Right kidney (tissue), 1 donor: ENCODE measurements around the gene NR1D2.
"Not testable (repeated sequence)": the region's sequence is repeated elsewhere in the genome, so short reads cannot be mapped to it uniquely, and the experiment has no call there.

Experiments used
- DNase-seq: peaks from one replicate; pipeline ENCODE4 v3.0.0-alpha.2; 2016

NR1D2 gene

DNA sequence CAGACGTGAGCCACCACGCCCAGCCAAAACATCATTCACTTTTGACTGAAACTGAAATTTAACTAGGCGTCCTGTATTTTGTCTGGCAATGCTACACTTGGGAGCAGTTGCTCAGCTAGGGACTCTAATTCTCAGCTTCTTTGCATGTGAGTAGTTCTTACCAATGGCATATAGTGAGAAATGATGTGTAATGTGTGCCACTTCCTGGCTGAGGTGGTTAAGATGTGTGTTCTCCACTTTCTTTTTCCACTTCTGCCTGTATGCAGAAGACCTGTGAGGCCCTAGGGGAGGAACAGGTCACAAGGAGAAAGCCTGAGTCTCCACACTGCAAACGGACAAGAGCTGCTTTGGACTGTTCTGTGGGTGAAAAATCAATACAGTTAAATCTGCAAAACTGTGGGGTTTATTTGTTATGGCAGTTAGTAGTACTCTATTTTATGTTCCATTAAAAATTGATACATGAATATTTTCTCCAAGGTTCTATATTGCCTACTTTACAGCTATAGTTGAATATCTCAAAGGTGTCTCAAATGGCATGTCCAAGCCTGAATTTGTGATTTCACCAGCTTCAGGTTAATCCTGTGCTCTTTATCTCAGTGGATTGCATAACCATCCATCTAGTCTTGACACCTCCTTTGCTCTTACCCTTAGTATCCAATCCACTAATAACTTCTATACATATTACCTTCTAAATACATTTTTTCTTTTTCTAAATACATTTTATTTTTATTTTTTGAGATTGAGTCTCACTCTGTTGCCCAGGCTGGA lies 59.3 kb downstream of the NR1D2 start:
- DNase-seq: no peak

GRCh38 chr3:24005669-24006068 lies 60.6 kb downstream of the NR1D2 start:
- no peak for DNase-seq

- DNase-seq: not testable (repeated sequence)
Measured at GRCh38 chr3:24010834-24011233, 65.7 kb downstream of the NR1D2 start.

DNA sequence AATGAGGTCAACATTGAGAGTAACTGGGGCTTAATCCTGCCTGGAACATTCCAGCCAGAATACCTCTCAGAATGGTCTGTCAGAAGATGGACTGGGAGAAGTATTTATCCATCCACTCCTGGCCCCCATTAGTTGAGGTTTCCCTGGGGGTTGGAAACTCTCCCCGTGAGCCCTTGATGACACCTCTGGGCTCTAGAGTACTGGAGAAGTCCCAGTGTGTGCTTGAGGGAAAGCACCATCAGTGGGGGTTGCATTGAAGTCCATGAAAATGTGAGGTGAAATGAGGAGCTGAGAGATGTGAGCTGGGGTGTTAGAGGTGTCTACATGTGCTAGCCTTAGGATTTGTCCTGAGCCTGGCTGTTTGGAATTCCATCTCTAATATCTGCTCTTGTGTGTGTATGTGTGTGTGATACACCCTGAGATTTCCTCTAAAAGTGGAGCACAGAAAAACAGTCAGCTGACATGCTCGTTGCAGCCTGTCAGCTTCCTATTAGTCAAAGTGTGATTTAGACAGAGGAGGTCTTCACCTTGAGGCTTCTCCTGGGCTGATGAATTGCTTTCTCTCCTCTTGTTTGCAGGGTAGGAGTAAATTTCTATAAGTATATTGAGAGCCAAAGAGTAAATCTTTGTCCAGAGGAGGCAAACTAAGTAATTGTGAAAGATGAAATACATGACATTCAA lies 67.6 kb downstream of the NR1D2 start:
- no peak for DNase-seq

- DNase-seq: no peak
Measured at GRCh38 chr3:24017305-24017704, 72.2 kb downstream of the NR1D2 start.

- DNase-seq: no peak
Measured at GRCh38 chr3:24018784-24019570, 73.9 kb downstream of the NR1D2 start.

DNA sequence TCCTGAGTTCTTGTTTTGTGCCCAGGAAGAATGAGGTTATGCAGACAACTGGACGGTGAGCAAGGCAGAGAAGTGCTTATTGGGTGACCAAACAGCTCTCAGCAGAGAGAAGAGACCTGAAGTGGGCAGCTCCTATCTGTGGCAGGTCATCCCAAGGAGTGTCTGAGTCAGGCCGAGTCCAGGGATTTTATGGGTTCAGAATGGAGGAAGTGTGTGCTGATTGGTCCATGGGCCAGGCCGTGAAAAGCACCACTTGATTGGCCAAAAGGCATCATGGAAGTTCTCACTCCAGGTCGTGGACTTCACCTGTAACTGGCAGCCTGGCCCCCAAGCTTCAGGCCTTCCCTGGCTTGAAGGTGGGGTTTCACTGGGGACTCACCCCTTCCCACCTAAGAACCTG lies 74.5 kb downstream of the NR1D2 start:
- DNase-seq: no peak

DNA sequence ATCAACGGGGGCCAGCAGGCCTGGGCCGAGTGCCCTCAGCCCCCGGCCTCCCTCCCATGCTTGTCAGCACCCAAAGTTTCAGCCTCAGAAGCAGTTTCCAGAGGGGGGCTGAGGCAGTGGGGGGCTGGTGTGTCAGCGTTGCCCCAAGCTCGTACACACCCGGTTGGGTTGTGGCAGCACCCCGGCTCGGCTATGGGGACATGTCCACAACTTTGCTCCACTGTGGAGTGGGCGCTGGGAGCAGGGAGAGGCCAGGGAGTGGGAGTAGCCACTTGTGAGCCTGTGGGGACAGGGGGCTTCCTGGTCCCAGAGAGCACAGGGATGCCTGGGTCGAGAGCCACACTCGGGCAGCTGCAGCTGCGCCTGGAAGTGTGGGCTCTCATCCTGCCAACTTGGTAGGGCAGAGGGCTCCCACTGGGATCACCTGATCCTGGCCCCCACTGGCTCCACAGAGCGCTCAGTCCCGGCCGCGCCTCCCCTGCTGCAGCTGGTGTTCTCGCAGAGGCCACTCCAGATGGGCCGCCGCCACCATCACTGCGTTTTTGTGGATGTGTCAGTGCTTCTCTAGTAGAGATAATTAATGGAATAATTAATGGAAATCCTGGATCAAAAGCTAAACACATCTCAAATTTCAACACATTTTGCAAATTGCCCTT lies 75.1 kb downstream of the NR1D2 start:
- no peak for DNase-seq

- DNase-seq: no peak
Measured at GRCh38 chr3:24023197-24023596, 78.1 kb downstream of the NR1D2 start.

GRCh38 chr3:24025805-24026204 lies 80.7 kb downstream of the NR1D2 start:
- no peak for DNase-seq

DNA sequence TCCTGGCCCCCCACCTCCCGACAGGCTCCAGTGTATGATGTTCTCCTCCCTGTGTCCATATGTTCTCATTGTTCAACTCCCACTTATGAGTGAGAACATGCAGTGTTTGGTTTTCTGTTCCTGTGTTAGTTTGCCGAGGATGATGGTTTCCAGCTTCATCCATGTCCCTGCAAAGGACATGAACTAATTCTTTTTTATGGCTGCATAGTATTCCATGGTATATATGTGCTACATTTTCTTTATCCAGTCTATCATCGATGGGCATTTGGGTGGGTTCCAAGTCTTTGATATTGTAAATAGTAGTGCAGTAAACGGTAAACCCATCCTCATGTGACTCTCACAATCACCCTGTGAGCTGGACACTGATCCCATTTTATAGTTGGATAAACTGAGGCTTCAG lies 81.6 kb downstream of the NR1D2 start:
- DNase-seq: not testable (repeated sequence)

DNA sequence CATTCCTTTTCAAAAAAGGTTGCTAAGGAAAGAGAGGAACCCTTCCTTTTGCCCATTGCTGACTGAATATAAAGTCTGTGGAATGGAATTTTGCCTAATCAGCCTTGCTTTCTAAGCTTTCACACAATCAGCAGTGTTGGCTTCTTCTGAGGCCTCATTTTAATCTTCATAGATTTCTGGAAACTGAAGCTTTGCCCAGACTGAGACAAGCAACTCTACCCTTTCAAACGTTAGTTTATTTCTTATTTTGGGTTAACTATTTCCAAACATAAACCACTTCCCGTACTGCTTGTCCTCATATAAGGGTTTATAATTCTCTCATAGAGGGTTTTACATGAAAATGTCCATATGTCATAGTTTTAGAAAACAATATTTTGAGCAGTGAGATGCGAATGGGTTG lies 82.9 kb downstream of the NR1D2 start:
- no peak for DNase-seq
